OCI-LY1 (cell line): ENCODE results near the gene CEACAM19.

ENCODE experiments used
- H2AFZ ChIP-seq: fragments of 200-600 bp; sonication (generic), shearing (Covaris generic); 2 replicates; pipeline ENCODE4 v1.6.0; 2014; ENCODE audit warnings: antibody characterized with exemption, mild to moderate bottlenecking, low read length
- H3F3A ChIP-seq: fragments of 200-600 bp; sonication (generic), shearing (Covaris generic); 2 replicates; pipeline ENCODE4 v1.6.0; 2014; ENCODE audit warnings: mild to moderate bottlenecking, antibody characterized with exemption, low read length, moderate library complexity; ENCODE audit not compliant: insufficient read depth
- H3K27ac ChIP-seq: fragments of 200-600 bp; sonication (generic); 2 replicates; pipeline ENCODE4 v1.5.1; 2014; ENCODE audit warnings: low read length, mixed run types, mild to moderate bottlenecking, low read depth; ENCODE audit not compliant: poor library complexity, severe bottlenecking
- H3K27me3 ChIP-seq: fragments of 200-600 bp; sonication (generic); 2 replicates; pipeline ENCODE4 v1.6.0; 2014; ENCODE audit warnings: antibody characterized with exemption, mild to moderate bottlenecking, low read length, moderate library complexity; ENCODE audit not compliant: insufficient read depth
- H3K36me3 ChIP-seq: fragments of 200-600 bp; sonication (generic); 2 replicates; pipeline ENCODE4 v1.6.1; 2014; ENCODE audit warnings: mild to moderate bottlenecking, antibody characterized with exemption, low read length, moderate library complexity, mixed read lengths; ENCODE audit not compliant: insufficient read depth
- H3K4me1 ChIP-seq: fragments of 200-600 bp; sonication (generic); 2 replicates; pipeline ENCODE4 v1.5.1; 2014; ENCODE audit warnings: mild to moderate bottlenecking, low read length, moderate library complexity; ENCODE audit not compliant: insufficient read depth, severe bottlenecking
- H3K4me2 ChIP-seq: fragments of 200-600 bp; sonication (generic), shearing (Covaris generic); 2 replicates; pipeline ENCODE4 v1.6.1; 2014; ENCODE audit warnings: low read length
- H3K4me3 ChIP-seq: fragments of 200-600 bp; sonication (generic); 2 replicates; pipeline ENCODE4 v1.5.1; 2014; ENCODE audit warnings: low read length, low read depth, mild to moderate bottlenecking, mixed read lengths; ENCODE audit not compliant: poor library complexity, severe bottlenecking
- H3K79me2 ChIP-seq: fragments of 200-600 bp; shearing (Covaris generic); 2 replicates; pipeline ENCODE4 v1.6.1; 2016; ENCODE audit warnings: mixed run types, low read length, mixed read lengths; ENCODE audit not compliant: insufficient read depth
- H3K9ac ChIP-seq: fragments of 200-600 bp; sonication (generic), shearing (Covaris generic); 2 replicates; pipeline ENCODE4 v1.6.1; 2014; ENCODE audit warnings: mild to moderate bottlenecking, low read length, mixed read lengths
- H3K9me2 ChIP-seq: fragments of 200-600 bp; sonication (generic), shearing (Covaris generic); 2 replicates; pipeline ENCODE4 v1.6.1; 2014; ENCODE audit warnings: low read depth, mild to moderate bottlenecking, low read length, mixed read lengths
- H3K9me3 ChIP-seq: fragments of 200-600 bp; shearing (Covaris generic); 2 replicates; pipeline ENCODE4 v1.6.1; 2014; ENCODE audit warnings: low read length, mixed read lengths
- H4K20me1 ChIP-seq: fragments of 200-600 bp; sonication (generic), shearing (Covaris generic); 2 replicates; pipeline ENCODE4 v1.6.0; 2016; ENCODE audit warnings: mild to moderate bottlenecking, low read length; ENCODE audit not compliant: insufficient read depth
- CTCF ChIP-seq: fragments of 200-600 bp; sonication (generic), shearing (Covaris generic); IDR thresholded peaks from 2 replicates; pipeline ENCODE4 v1.5.1; 2017; ENCODE audit warnings: mild to moderate bottlenecking, antibody characterized with exemption, low read length, moderate library complexity, mixed read lengths
- EZH2 ChIP-seq: fragments of 200-600 bp; sonication (generic), shearing (Covaris generic); IDR thresholded peaks from 2 replicates; pipeline ENCODE4 v1.8.0; 2017; ENCODE audit warnings: borderline replicate concordance, mixed run types, mild to moderate bottlenecking, antibody characterized with exemption, low read length, moderate library complexity, mixed read lengths

The CEACAM19 gene

GRCh38 chr19:44657211-44657921 is 13.9 kb upstream of the CEACAM19 start:
- no peaks in the 10 kb centered on the region for H3K9me3 ChIP-seq
- no peaks in the 10 kb centered on the region for H3K4me1 ChIP-seq
- H3K79me2 ChIP-seq: no peaks in the 10 kb centered on the region
- H3K9me2 ChIP-seq: no peaks in the 10 kb centered on the region
- TF ChIP-seq CTCF: peak; percentile 92
- no peak for TF ChIP-seq EZH2
- H4K20me1 ChIP-seq: no peaks in the 10 kb centered on the region
- H3K36me3 ChIP-seq: no peaks in the 10 kb centered on the region
- H3K9ac ChIP-seq: no peak overlapping the region
- H2AFZ ChIP-seq: no peak overlapping the region
- 0 out of 2 replicates have a peak, but pooled peaks cover 5% of the 10 kb centered on the region for H3K27me3 ChIP-seq
- no peaks in the 10 kb centered on the region for H3F3A ChIP-seq
- no peak overlapping the region for H3K27ac ChIP-seq
- no peak overlapping the region for H3K4me2 ChIP-seq
- no peak overlapping the region for H3K4me3 ChIP-seq

GRCh38 chr19:44658069-44658733 is 13.1 kb upstream of the CEACAM19 start:
- no peak for TF ChIP-seq EZH2
- no peak for TF ChIP-seq CTCF
- no peaks in the 10 kb centered on the region for H4K20me1 ChIP-seq
- no peak overlapping the region for H3K9ac ChIP-seq
- H3K9me3 ChIP-seq: no peaks in the 10 kb centered on the region
- no peak overlapping the region for H2AFZ ChIP-seq
- 0 out of 2 replicates have a peak, but pooled peaks cover 5% of the 10 kb centered on the region for H3K27me3 ChIP-seq
- no peaks in the 10 kb centered on the region for H3K79me2 ChIP-seq
- H3K36me3 ChIP-seq: no peaks in the 10 kb centered on the region
- no peak overlapping the region for H3K4me2 ChIP-seq
- H3K9me2 ChIP-seq: no peaks in the 10 kb centered on the region
- H3F3A ChIP-seq: no peaks in the 10 kb centered on the region
- no peak overlapping the region for H3K4me3 ChIP-seq
- no peak overlapping the region for H3K27ac ChIP-seq
- H3K4me1 ChIP-seq: no peaks in the 10 kb centered on the region

GRCh38 chr19:44660081-44660480 is 11.2 kb upstream of the CEACAM19 start:
- H2AFZ ChIP-seq: no peak overlapping the region
- H3F3A ChIP-seq: no peaks in the 10 kb centered on the region
- no peaks in the 10 kb centered on the region for H3K9me2 ChIP-seq
- no peaks in the 10 kb centered on the region for H3K36me3 ChIP-seq
- H4K20me1 ChIP-seq: no peaks in the 10 kb centered on the region
- TF ChIP-seq CTCF: no peak
- TF ChIP-seq EZH2: no peak
- no peak overlapping the region for H3K27ac ChIP-seq
- H3K4me1 ChIP-seq: no peaks in the 10 kb centered on the region
- H3K27me3 ChIP-seq: 0 out of 2 replicates have a peak, but pooled peaks cover 5% of the 10 kb centered on the region
- no peak overlapping the region for H3K4me3 ChIP-seq
- H3K9me3 ChIP-seq: no peaks in the 10 kb centered on the region
- H3K4me2 ChIP-seq: no peak overlapping the region
- H3K79me2 ChIP-seq: no peaks in the 10 kb centered on the region
- H3K9ac ChIP-seq: no peak overlapping the region
